IMR-90 (cell line): Measurements from ENCODE around the gene MB21D2. TPM values are rescaled to one million over a fixed set of nuclear protein-coding genes. Genes with fewer than 3 reads are reported as not detected.

Experiments used
- ATAC-seq: fragments of 200-7000 bp; cut with Tn5 transposase; 2 replicates; pipeline ENCODE4 v1.9.1; 2020; ENCODE audit warnings: low read depth, mild to moderate bottlenecking, moderate library complexity
- BruUV-seq: library from RNA; stranded (reverse); fragments of 400-500 nt; replicated peaks from 2 replicates; lab custom pipeline; 2021; lab: Mats Ljungman, UMichigan
- CTCF ChIA-PET: fragments of 300-600 bp; formaldehyde crosslinking; extraction: SDS; loops from one replicate; lab custom pipeline; 2021; ENCODE audit warnings: antibody characterized with exemption; lab: Yijun Ruan, JAX
- POLR2A ChIA-PET: fragments of 300-600 bp; sonication (Branson Sonifier 250); formaldehyde crosslinking; loops from one replicate; lab custom pipeline; 2022; ENCODE audit warnings: antibody characterized with exemption; ENCODE audit not compliant: unreplicated experiment; lab: Charles Lee
- DNase-seq: peaks from one replicate; pipeline ENCODE4 v3.0.0; 2013
- H2AFZ ChIP-seq: replicated peaks from 2 replicates; pipeline ENCODE3; 2013; ENCODE audit warnings: low read length, mild to moderate bottlenecking; ENCODE audit not compliant: poor library complexity
- H2AK5ac ChIP-seq: 2 replicates; pipeline ENCODE4 v1.6.1; 2013; ENCODE audit warnings: low read depth, low read length, inconsistent platforms
- H2AK9ac ChIP-seq: replicated peaks from 2 replicates; pipeline ENCODE3; 2013; ENCODE audit warnings: mild to moderate bottlenecking, low read depth, low read length, moderate library complexity; ENCODE audit not compliant: poor library complexity
- H2BK120ac ChIP-seq: 2 replicates; pipeline ENCODE4 v1.6.1; 2013; ENCODE audit warnings: low read depth, low read length, inconsistent platforms
- H2BK15ac ChIP-seq: 3 replicates; pipeline ENCODE4 v1.6.1; 2013; ENCODE audit warnings: low read depth, low read length, inconsistent platforms
- H2BK20ac ChIP-seq: 2 replicates; pipeline ENCODE4 v1.6.1; 2013; ENCODE audit warnings: low read depth, mild to moderate bottlenecking, inconsistent platforms, low read length, moderate library complexity
- H2BK5ac ChIP-seq: 2 replicates; pipeline ENCODE4 v1.6.1; 2013; ENCODE audit warnings: mild to moderate bottlenecking, low read depth, low read length, inconsistent platforms; ENCODE audit not compliant: poor library complexity, severe bottlenecking
- H3K14ac ChIP-seq: replicated peaks from 2 replicates; pipeline ENCODE4 v1.6.1; 2013; ENCODE audit warnings: low read depth, low read length, inconsistent platforms
- H3K18ac ChIP-seq: 2 replicates; pipeline ENCODE4 v1.6.1; 2013; ENCODE audit warnings: low read depth, low read length, control low read depth
- H3K23ac ChIP-seq: 2 replicates; pipeline ENCODE4 v1.6.1; 2013; ENCODE audit warnings: low read depth, low read length, inconsistent platforms
- H3K27ac ChIP-seq: 2 replicates; pipeline ENCODE4 v1.5.1; 2013; ENCODE audit warnings: mild to moderate bottlenecking, control low read depth, low read length; ENCODE audit not compliant: insufficient read depth
- H3K27me3 ChIP-seq: 2 replicates; pipeline ENCODE4 v1.6.1; 2013; ENCODE audit warnings: low read length; ENCODE audit not compliant: control insufficient read depth, insufficient read depth
- H3K36me3 ChIP-seq: 2 replicates; pipeline ENCODE4 v1.6.1; 2013; ENCODE audit warnings: low read length, mixed read lengths; ENCODE audit not compliant: control insufficient read depth, insufficient read depth
- H3K4ac ChIP-seq: 2 replicates; pipeline ENCODE4 v1.6.1; 2013; ENCODE audit warnings: low read depth, low read length, inconsistent platforms
- H3K4me1 ChIP-seq: 2 replicates; pipeline ENCODE4 v1.6.1; 2013; ENCODE audit warnings: low read length, mixed read lengths; ENCODE audit not compliant: control insufficient read depth, insufficient read depth
- H3K4me2 ChIP-seq: 2 replicates; pipeline ENCODE4 v1.6.1; 2013; ENCODE audit warnings: low read depth, mild to moderate bottlenecking, control low read depth, low read length, moderate library complexity
- H3K4me3 ChIP-seq: 2 replicates; pipeline ENCODE4 v1.5.1; 2013; ENCODE audit warnings: low read depth, mild to moderate bottlenecking, control low read depth, low read length, moderate library complexity; ENCODE audit not compliant: insufficient read depth
- H3K56ac ChIP-seq: 2 replicates; pipeline ENCODE4 v1.6.1; 2013; ENCODE audit warnings: low read length, inconsistent platforms; ENCODE audit not compliant: insufficient read depth; ENCODE audit errors: extremely low read depth
- H3K79me1 ChIP-seq, 2 experiments: 2 replicates each; pipeline ENCODE4 v1.6.1; 2013; ENCODE audit warnings: low read length in 2 of 2, inconsistent platforms in 1 of 2, low read depth in 1 of 2
- H3K9ac ChIP-seq: 2 replicates; pipeline ENCODE4 v1.6.1; 2013; ENCODE audit warnings: low read depth, low read length, control low read depth
- H3K9me1 ChIP-seq: 2 replicates; pipeline ENCODE4 v1.6.1; 2013; ENCODE audit warnings: low read length, inconsistent platforms; ENCODE audit not compliant: insufficient read depth
- H3K9me3 ChIP-seq: 2 replicates; pipeline ENCODE4 v1.6.1; 2013; ENCODE audit warnings: low read length; ENCODE audit not compliant: control insufficient read depth, insufficient read depth
- H4K20me1 ChIP-seq: 2 replicates; pipeline ENCODE4 v1.6.1; 2013; ENCODE audit warnings: low read length, inconsistent platforms; ENCODE audit not compliant: insufficient read depth
- H4K5ac ChIP-seq: 2 replicates; pipeline ENCODE4 v1.6.1; 2013; ENCODE audit warnings: mild to moderate bottlenecking, low read depth, low read length, control low read depth
- H4K8ac ChIP-seq, 2 experiments: 2 replicates each; pipeline ENCODE4 v1.6.1; 2013; ENCODE audit warnings: low read depth in 2 of 2, low read length in 2 of 2, control low read depth in 1 of 2, inconsistent platforms in 1 of 2
- H4K91ac ChIP-seq: 2 replicates; pipeline ENCODE4 v1.6.1; 2013; ENCODE audit warnings: low read depth, low read length, inconsistent platforms; ENCODE audit not compliant: insufficient read depth
- CEBPB ChIP-seq: IDR thresholded peaks from 2 replicates; pipeline ENCODE4 v1.6.1; 2012; ENCODE audit warnings: low read depth, low read length, improper control_type of control experiment
- CHD1 ChIP-seq: IDR thresholded peaks from 2 replicates; pipeline ENCODE4 v1.6.1; 2012; ENCODE audit warnings: low read depth, low read length, improper control_type of control experiment
- MXI1 ChIP-seq: IDR thresholded peaks from 2 replicates; pipeline ENCODE4 v1.6.1; 2012; ENCODE audit warnings: low read depth, mild to moderate bottlenecking, low read length, moderate library complexity, borderline replicate concordance
- NFE2L2 ChIP-seq: fragments of 150-350 bp; IDR thresholded peaks from 2 replicates; pipeline ENCODE4 v1.6.1; 2016; ENCODE audit warnings: low read depth, mild to moderate bottlenecking, low read length
- RAD21 ChIP-seq: IDR thresholded peaks from 2 replicates; pipeline ENCODE4 v1.6.1; 2012; ENCODE audit warnings: low read length, improper control_type of control experiment
- RCOR1 ChIP-seq: IDR thresholded peaks from 2 replicates; pipeline ENCODE4 v1.6.1; 2012; ENCODE audit warnings: mild to moderate bottlenecking, low read length, improper control_type of control experiment; ENCODE audit not compliant: insufficient replicate concordance
- WGBS, 2 experiments: methylation state at CpG; one replicate each; pipeline versions ENCODE4 v1.1.5 to v1.1.7; 2013; ENCODE audit warnings: missing lambda C conversion rate in 2 of 2; ENCODE audit not compliant: insufficient read length in 1 of 2; ENCODE audit errors: extremely low coverage in 2 of 2; 5-methylcytosine and 5-hydroxymethylcytosine counted together
- dilution Hi-C: fragments of 300-500 bp; cut with HindIII; formaldehyde crosslinking; loops from one replicate; pipeline ENCODE4 v1.14.3; 2018; ENCODE audit warnings: low sequenced_read_pairs; ENCODE audit not compliant: unreplicated experiment
- in situ Hi-C: fragments of 300-500 bp; cut with MboI; formaldehyde crosslinking; loops from 3 replicates; pipeline ENCODE4 v1.14.3; 2019; ENCODE audit warnings: low sequenced_read_pairs, inconsistent platforms, mixed read lengths
- intact Hi-C: fragments of 100-400 bp; cut with micrococcal nuclease; formaldehyde crosslinking; loops from 2 replicates; pipeline ENCODE4 v1.10.0; 2022
- polyA plus RNA-seq, 3 experiments: library from polyadenylated mRNA; depleted of rRNA; stranded (reverse); fragments of >200 nt; gene quantifications; 2 replicates each; pipeline ENCODE4 v1.2.3, GENCODE V29; 2012; ENCODE audit warnings: low replicate concordance in 1 of 3
- total RNA-seq: library from RNA; depleted of rRNA; stranded (reverse); fragments of >200 nt; gene quantifications from 2 replicates; pipeline ENCODE4 v1.2.3, GENCODE V29; 2012
- TF ChIP-seq, protein P1 (sequence below): fragments of 150-350 bp; IDR thresholded peaks from 2 replicates; pipeline ENCODE4 v1.6.1; 2016; ENCODE audit warnings: low read depth, mild to moderate bottlenecking, low read length, moderate library complexity, borderline replicate concordance
- TF ChIP-seq, protein P2 (sequence below): fragments of 150-350 bp; IDR thresholded peaks from 2 replicates; pipeline ENCODE4 v1.6.1; 2017; ENCODE audit warnings: mild to moderate bottlenecking, antibody characterized with exemption, low read length, low read depth

MB21D2 gene
- total and polyA plus RNA-seq, 2 of the 4 experiments (the other 2 are of a cell fraction) = 13.6 to 44.8 TPM

DNA sequence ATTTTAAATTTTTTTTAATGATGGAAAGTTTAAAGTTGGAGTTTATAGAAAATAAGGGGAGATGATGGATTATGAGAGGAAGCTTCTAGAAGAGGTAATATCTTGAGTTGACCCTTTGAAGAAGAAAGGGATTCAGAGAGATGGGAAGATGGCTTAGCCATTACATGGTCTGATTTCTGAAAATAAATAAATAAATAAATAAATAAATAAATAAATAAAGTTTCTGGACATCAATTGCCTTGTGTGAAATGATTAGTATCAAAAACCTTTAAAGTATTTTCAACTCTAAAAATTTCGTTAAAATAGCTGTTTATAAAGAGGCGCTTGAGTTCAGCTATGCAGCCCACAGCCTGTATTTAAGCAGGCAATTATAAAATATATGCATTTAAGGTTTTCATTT is 93.3 kb downstream of the MB21D2 start:
- ChIA-PET POLR2A (no interaction called here), CTCF (interaction anchor here (1.4 to 1.5 kb wide), 3 partner anchors 11 to 217 kb away, joined by 3 to 4 read pairs (median 4); no protein-coding TSS in a partner anchor)
- H2AK5ac ChIP-seq = no peak overlapping the region
- no peak overlapping the region for H3K23ac ChIP-seq
- peaks cover 7% of the 10 kb centered on the region for H3K9me1 ChIP-seq
- H3K18ac ChIP-seq = no peak overlapping the region
- H3K79me1 ChIP-seq = peaks cover 30 to 61% of the 10 kb centered on the region in 2 experiments
- no peak overlapping the region for H3K4ac ChIP-seq
- no CpG with 5 or more reads among the region's 2 CpGs for WGBS, 2 experiments
- no peaks in the 10 kb centered on the region; the same call in 1 of the 2 replicates for H4K20me1 ChIP-seq
- H2BK120ac ChIP-seq = no peak overlapping the region
- H2BK15ac ChIP-seq = no peak overlapping the region
- no peak overlapping the region for H3K9ac ChIP-seq
- H4K91ac ChIP-seq = no peak overlapping the region
- H3K27ac ChIP-seq = no peak overlapping the region
- no peak overlapping the region for H2AFZ ChIP-seq
- H3K36me3 ChIP-seq = no peaks in the 10 kb centered on the region
- in situ Hi-C loops (no loop called here), dilution Hi-C loops (no loop called here), intact Hi-C loops (no loop called here)
- H3K4me3 ChIP-seq = no peak overlapping the region
- H3K4me1 ChIP-seq = peaks cover 15% of the 10 kb centered on the region
- no peak overlapping the region for H4K5ac ChIP-seq
- no TSS peak for BruUV-seq
- H2BK5ac ChIP-seq = no peak overlapping the region
- no peak overlapping the region for H4K8ac ChIP-seq
- no peak overlapping the region for H3K4me2 ChIP-seq
- H3K27me3 ChIP-seq = no peaks in the 10 kb centered on the region
- no peaks in the 10 kb centered on the region for H3K9me3 ChIP-seq
- no peak overlapping the region for H2BK20ac ChIP-seq
- H2AK9ac ChIP-seq = no peak overlapping the region
- no peak for DNase-seq
- TF ChIP-seq CHD1 (no peak), NFE2L2 (no peak), RCOR1 (no peak), CEBPB (no peak), MXI1 (no peak), RAD21 (no peak)
- TF ChIP-seq, protein P1, sequence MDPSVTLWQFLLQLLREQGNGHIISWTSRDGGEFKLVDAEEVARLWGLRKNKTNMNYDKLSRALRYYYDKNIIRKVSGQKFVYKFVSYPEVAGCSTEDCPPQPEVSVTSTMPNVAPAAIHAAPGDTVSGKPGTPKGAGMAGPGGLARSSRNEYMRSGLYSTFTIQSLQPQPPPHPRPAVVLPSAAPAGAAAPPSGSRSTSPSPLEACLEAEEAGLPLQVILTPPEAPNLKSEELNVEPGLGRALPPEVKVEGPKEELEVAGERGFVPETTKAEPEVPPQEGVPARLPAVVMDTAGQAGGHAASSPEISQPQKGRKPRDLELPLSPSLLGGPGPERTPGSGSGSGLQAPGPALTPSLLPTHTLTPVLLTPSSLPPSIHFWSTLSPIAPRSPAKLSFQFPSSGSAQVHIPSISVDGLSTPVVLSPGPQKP = no peak
- TF ChIP-seq, protein P2, sequence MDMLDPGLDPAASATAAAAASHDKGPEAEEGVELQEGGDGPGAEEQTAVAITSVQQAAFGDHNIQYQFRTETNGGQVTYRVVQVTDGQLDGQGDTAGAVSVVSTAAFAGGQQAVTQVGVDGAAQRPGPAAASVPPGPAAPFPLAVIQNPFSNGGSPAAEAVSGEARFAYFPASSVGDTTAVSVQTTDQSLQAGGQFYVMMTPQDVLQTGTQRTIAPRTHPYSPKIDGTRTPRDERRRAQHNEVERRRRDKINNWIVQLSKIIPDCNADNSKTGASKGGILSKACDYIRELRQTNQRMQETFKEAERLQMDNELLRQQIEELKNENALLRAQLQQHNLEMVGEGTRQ = no peak
- H3K56ac ChIP-seq = no peak overlapping the region
- no peak for ATAC-seq
- no peak overlapping the region for H3K14ac ChIP-seq
